ENCODE results near the gene ANO7.

ANO7 gene

GRCh38 chr2:241235859-241236593, 47.5 kb downstream of the ANO7 start:
- no peak for DNase-seq (ENCODE audit: low read depth, low spot score)
- H3K4me3 ChIP-seq (ENCODE audit: low read length): no peak overlapping the region

GRCh38 chr2:241237047-241237446, 48.6 kb downstream of the ANO7 start:
- no peak for DNase-seq (ENCODE audit: low read depth, low spot score)
- H3K4me3 ChIP-seq (ENCODE audit: low read length): no peak overlapping the region

- H3K4me3 ChIP-seq (ENCODE audit: low read length): no peak overlapping the region
- DNase-seq (ENCODE audit: low read depth, low spot score): no peak
Observed at GRCh38 chr2:241237949-241238371, 49.5 kb downstream of the ANO7 start.

GRCh38 chr2:241238693-241239198, 50.3 kb downstream of the ANO7 start:
- no peak for DNase-seq (ENCODE audit: low read depth, low spot score)
- H3K4me3 ChIP-seq (ENCODE audit: low read length): no peak overlapping the region

GRCh38 chr2:241239552-241240202, 51.2 kb downstream of the ANO7 start:
- no peak for DNase-seq (ENCODE audit: low read depth, low spot score)
- no peak overlapping the region for H3K4me3 ChIP-seq (ENCODE audit: low read length)

GRCh38 chr2:241240320-241241004, 52.0 kb downstream of the ANO7 start:
- DNase-seq (ENCODE audit: low read depth, low spot score): no peak
- H3K4me3 ChIP-seq (ENCODE audit: low read length): no peak overlapping the region

GRCh38 chr2:241241669-241242068, 53.2 kb downstream of the ANO7 start:
- H3K4me3 ChIP-seq (ENCODE audit: low read length): no peak overlapping the region
- no peak for DNase-seq (ENCODE audit: low read depth, low spot score)

- DNase-seq (ENCODE audit: low read depth, low spot score): no peak
- no peak overlapping the region for H3K4me3 ChIP-seq (ENCODE audit: low read length)
Observed at GRCh38 chr2:241242306-241242705, 53.8 kb downstream of the ANO7 start.

- no peak overlapping the region for H3K4me3 ChIP-seq (ENCODE audit: low read length)
- DNase-seq (ENCODE audit: low read depth, low spot score): no peak
Observed at GRCh38 chr2:241244368-241244767, 55.9 kb downstream of the ANO7 start.

GRCh38 chr2:241248289-241248688, 59.8 kb downstream of the ANO7 start:
- H3K4me3 ChIP-seq (ENCODE audit: low read length): no peak overlapping the region
- DNase-seq (ENCODE audit: low read depth, low spot score): no peak

- DNase-seq (ENCODE audit: low read depth, low spot score): no peak
- no peak overlapping the region for H3K4me3 ChIP-seq (ENCODE audit: low read length)
Observed at GRCh38 chr2:241248897-241249296, 60.4 kb downstream of the ANO7 start.

- H3K4me3 ChIP-seq (ENCODE audit: low read length): no peak overlapping the region
- no peak for DNase-seq (ENCODE audit: low read depth, low spot score)
Observed at GRCh38 chr2:241249654-241250053, 61.2 kb downstream of the ANO7 start.

- no peak for DNase-seq (ENCODE audit: low read depth, low spot score)
- H3K4me3 ChIP-seq (ENCODE audit: low read length): no peak overlapping the region
Observed at GRCh38 chr2:241252778-241253475, 64.5 kb downstream of the ANO7 start.

- DNase-seq (ENCODE audit: low read depth, low spot score): no peak
- no peak overlapping the region for H3K4me3 ChIP-seq (ENCODE audit: low read length)
Observed at GRCh38 chr2:241254904-241255351, 66.5 kb downstream of the ANO7 start.

GRCh38 chr2:241255542-241256167, 67.2 kb downstream of the ANO7 start:
- DNase-seq (ENCODE audit: low read depth, low spot score): no peak

GRCh38 chr2:241256168-241256545, 67.7 kb downstream of the ANO7 start:
- no peak for DNase-seq (ENCODE audit: low read depth, low spot score)
- no peak overlapping the region for H3K4me3 ChIP-seq (ENCODE audit: low read length)

More at GRCh38 chr2:241255542-241256167, 67.2 kb downstream of the ANO7 start:
- H3K4me3 ChIP-seq (ENCODE audit: low read length): no peak overlapping the region

GRCh38 chr2:241257419-241258032, 69.0 kb downstream of the ANO7 start:
- H3K4me3 ChIP-seq (ENCODE audit: low read length): no peak overlapping the region
- no peak for DNase-seq (ENCODE audit: low read depth, low spot score)

GRCh38 chr2:241258505-241259280, 70.2 kb downstream of the ANO7 start:
- DNase-seq (ENCODE audit: low read depth, low spot score): no peak
- H3K4me3 ChIP-seq (ENCODE audit: low read length): no peak overlapping the region
